Prostate gland (tissue), 2 donors: ENCODE measurements around the gene PCDHB5.

ENCODE experiments used
- CTCF ChIP-seq, 4 experiments: fragments of 200-600 bp in 2 of 4; fragments of 450-650 bp in 2 of 4; sonication (generic) in 2 of 4; IDR thresholded peaks; 1 replicate in 3 of 4; 2 replicates in 1 of 4; pipeline ENCODE4 v1.5.1; 2016 to 2019; ENCODE audit warnings: antibody characterized with exemption in 4 of 4, mild to moderate bottlenecking in 2 of 4, moderate library complexity in 2 of 4
- POLR2A ChIP-seq: fragments of 450-650 bp; IDR thresholded peaks from one replicate; pipeline ENCODE4 v1.6.1; 2016; ENCODE audit warnings: antibody characterized with exemption, mild to moderate bottlenecking
- POLR2AphosphoS5 ChIP-seq: sonication (generic); formaldehyde crosslinking; IDR thresholded peaks from one replicate; pipeline ENCODE4 v1.6.1; 2017; ENCODE audit warnings: antibody characterized with exemption

DNA sequence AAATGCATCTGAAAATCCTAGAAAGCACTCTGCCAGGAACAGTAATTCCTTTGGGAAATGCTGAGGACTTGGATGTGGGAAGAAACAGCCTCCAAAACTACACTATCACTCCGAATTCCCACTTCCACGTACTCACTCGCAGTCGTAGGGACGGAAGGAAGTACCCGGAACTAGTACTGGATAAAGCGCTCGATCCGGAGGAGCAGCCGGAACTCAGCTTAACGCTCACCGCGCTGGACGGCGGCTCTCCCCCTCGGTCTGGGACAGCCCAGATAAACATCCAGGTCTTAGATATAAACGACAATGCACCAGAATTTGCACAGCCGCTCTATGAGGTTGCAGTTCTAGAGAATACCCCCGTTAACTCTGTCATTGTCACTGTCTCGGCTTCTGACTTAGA lies 33.9 kb upstream of the PCDHB5 start:
- TF ChIP-seq CTCF (IDR thresholded peaks at IDR 0.05) (no peak), POLR2AphosphoS5 (no peak), POLR2A (no peak)
